Astrocyte of the cerebellum (primary cell): ENCODE results near the gene CREB1.

ENCODE experiments used
- DNase-seq: peaks from one replicate; pipeline ENCODE4 v3.0.0-alpha.2; 2011; ENCODE audit warnings: low read depth
- H3K4me3 ChIP-seq: 2 replicates; pipeline ENCODE4 v1.5.1; 2011; ENCODE audit warnings: mild to moderate bottlenecking, low read depth, low read length, moderate library complexity
- in situ Hi-C: cut with HindIII; loops from 2 replicates; pipeline ENCODE4 v1.10.0; 2017; ENCODE audit warnings: low sequenced_read_pairs
- TF ChIP-seq, protein P1 (sequence below): IDR thresholded peaks from 2 replicates; pipeline ENCODE4 v1.5.1; 2012; ENCODE audit warnings: low read length, low read depth, moderate library complexity, mild to moderate bottlenecking; ENCODE audit errors: missing control alignments

CREB1 gene

DNA sequence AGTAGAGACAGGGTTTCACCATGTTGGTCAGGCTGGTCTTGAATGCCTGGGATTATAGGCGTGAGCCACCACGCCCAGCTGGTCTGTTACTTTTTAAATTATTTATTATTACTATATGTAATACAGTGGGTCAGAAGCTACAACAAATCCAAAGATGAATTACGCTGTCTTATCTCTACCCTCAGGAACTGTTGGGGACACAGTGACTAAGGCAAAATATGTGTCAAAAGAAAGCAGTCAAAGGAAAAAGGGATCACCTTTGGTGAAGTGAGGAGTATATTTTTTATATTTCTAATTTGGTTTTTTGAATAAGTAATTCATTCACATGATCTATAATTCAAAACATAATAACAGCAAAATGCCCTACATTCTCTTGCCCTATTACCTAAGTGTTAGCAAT lies 4.7 kb downstream of the CREB1 start:
- no peak for DNase-seq
- in situ Hi-C loops, result no loop called here

DNA sequence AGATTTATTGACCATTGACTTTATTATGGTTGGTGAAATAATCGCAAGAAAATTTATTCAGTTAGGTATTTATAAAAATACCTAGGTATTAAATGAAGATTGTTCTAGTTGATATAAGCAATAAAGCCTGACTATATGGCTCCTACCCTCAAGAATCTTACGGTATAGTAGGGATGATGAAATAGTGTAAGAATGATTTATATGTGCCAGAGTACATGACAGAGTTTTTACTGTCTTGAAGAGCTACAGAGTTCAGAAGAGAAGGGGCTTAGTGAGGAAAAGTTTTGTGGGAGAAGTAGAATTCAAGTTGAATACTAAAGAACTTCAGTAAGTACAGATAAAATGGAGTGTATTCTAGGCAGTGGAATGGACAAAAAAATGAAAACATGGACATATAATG lies 9.7 kb downstream of the CREB1 start:
- in situ Hi-C loops, result no loop called here
- DNase-seq, result no peak
- H3K4me3 ChIP-seq, result no peak overlapping the region
- TF ChIP-seq, protein P1, sequence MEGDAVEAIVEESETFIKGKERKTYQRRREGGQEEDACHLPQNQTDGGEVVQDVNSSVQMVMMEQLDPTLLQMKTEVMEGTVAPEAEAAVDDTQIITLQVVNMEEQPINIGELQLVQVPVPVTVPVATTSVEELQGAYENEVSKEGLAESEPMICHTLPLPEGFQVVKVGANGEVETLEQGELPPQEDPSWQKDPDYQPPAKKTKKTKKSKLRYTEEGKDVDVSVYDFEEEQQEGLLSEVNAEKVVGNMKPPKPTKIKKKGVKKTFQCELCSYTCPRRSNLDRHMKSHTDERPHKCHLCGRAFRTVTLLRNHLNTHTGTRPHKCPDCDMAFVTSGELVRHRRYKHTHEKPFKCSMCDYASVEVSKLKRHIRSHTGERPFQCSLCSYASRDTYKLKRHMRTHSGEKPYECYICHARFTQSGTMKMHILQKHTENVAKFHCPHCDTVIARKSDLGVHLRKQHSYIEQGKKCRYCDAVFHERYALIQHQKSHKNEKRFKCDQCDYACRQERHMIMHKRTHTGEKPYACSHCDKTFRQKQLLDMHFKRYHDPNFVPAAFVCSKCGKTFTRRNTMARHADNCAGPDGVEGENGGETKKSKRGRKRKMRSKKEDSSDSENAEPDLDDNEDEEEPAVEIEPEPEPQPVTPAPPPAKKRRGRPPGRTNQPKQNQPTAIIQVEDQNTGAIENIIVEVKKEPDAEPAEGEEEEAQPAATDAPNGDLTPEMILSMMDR, result no peak

More for the DNA sequence above, 4.7 kb downstream of the CREB1 start:
- TF ChIP-seq, protein P1, result no peak
- H3K4me3 ChIP-seq, result no peak overlapping the region

DNA sequence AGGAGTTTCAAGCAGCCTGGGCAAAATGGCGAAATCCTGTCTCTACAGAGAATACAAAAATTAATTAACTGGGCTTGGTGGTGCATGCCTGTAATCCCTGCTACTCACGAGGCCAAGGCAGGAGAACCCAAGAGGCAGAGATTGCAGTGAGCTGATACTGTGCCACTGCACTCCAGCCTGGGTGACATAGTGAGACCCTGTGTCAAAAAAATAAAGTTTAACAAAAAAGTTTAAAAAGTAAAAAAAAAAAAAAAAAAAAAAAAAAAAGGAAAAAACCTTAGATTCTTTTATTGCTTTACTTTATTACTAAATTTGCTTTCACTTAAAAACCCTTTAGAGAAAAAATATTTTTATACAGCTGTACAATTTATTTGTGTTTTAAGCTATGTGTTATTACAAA lies 10.7 kb downstream of the CREB1 start:
- no peak for DNase-seq
- in situ Hi-C loops, result no loop called here
- TF ChIP-seq, protein P1, result no peak

DNA sequence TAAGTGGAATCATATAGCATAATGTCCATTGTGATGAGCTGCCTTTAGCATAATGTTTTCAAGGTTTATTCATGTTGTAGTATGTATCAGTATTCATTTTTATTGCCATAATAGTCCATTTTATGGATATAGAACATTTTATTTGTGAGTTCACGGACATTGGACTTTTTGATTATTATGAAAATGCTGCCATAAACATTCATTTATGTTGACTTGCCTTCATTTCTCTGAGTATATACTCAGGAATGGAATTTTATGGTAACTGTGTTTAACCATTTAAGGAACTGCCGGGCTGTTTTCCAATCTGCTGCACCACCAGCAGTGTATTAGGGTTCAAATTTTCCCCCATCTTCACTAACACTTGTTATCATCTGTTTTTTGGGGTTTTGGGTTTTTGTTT lies 12.2 kb downstream of the CREB1 start:
- TF ChIP-seq, protein P1, result no peak
- H3K4me3 ChIP-seq, result no peak overlapping the region
- in situ Hi-C loops, result no loop called here
- DNase-seq, result no peak

More for the DNA sequence above, 10.7 kb downstream of the CREB1 start:
- no peak overlapping the region for H3K4me3 ChIP-seq

DNA sequence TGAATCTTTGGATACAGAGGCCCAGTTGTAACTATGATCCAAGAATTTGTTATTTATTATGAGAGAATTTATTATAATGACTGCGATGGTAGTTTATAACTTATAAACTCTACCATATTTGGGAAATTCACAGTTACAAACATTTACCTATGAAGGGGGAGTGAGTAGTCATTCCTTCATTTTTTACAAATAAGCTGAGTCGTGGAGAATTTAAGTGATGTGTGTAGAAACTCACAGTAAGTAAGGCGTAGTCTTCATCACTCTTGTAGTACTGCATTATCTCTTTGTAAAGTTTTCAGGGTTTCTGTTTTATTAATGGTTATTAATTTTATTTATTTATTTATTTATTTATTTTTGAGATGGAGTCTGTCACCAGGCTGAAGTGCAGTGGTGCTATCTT lies 13.5 kb downstream of the CREB1 start:
- no peak for DNase-seq

DNA sequence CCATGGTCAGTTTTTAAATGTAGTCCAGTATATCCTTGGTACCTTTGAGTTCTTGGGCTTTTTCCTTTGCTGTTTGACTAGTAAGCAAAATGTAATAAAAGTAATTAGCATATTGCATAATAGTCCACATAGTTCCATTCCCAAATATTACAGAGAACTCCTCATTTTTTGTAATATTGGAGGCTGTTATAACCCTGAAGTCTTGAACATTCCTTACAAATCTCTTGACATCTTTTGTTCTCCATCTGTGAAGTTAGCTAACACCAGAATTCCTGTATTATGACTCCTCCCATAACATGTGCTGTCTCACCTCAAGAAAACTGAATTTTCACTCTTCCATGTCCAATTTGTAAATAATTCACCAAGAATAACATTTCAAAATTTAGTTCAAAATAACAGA lies 17.1 kb downstream of the CREB1 start:
- TF ChIP-seq, protein P1, result no peak
- in situ Hi-C loops, result no loop called here
- DNase-seq, result no peak
- H3K4me3 ChIP-seq, result no peak overlapping the region

More for the DNA sequence above, 13.5 kb downstream of the CREB1 start:
- H3K4me3 ChIP-seq, result no peak overlapping the region
- TF ChIP-seq, protein P1, result no peak
- in situ Hi-C loops, result no loop called here

DNA sequence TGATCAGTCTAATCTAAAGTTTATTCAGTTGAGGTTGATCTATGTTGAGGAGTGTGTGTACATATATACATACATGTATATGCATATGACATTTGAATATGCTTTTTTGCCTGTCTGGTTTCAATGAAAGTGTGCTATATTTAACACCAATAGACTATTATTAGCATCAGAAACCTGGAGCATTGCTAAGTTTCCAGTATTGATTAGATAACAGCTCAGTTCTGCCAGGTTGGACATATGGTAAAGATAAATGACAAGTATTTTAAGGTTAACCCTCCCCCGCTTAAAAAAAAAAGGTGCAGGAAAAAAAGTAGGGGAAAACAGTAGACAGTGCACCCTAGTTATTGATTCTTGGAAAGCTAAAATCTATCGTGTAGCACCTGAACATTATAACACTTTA lies 19.4 kb downstream of the CREB1 start:
- TF ChIP-seq, protein P1, result no peak
- no peak for DNase-seq
- in situ Hi-C loops, result no loop called here

More for the DNA sequence above, 19.4 kb downstream of the CREB1 start:
- no peak overlapping the region for H3K4me3 ChIP-seq
